HG03097 (cell line): ENCODE results near the gene SSR3.
"Not testable (repeated sequence)": the region's sequence is repeated elsewhere in the genome, so short reads cannot be mapped to it uniquely, and the experiment has no call there.

Experiments used
- ATAC-seq: cut with Tn5 transposase; IDR thresholded peaks from one replicate; pipeline ENCODE4 v1.9.1; 2021; ENCODE audit not compliant: unreplicated experiment, low FRiP score

The SSR3 gene

GRCh38 chr3:156554842-156555687, at the start of gene SSR3:
Gene SSR3 (minus strand): TSS chr3:156555117. CDS start chr3:156555089, 28 bp downstream.
- peak; percentile 99 for ATAC-seq

GRCh38 chr3:156604064-156604641, 49.2 kb upstream of the SSR3 start:
- ATAC-seq: no peak

DNA sequence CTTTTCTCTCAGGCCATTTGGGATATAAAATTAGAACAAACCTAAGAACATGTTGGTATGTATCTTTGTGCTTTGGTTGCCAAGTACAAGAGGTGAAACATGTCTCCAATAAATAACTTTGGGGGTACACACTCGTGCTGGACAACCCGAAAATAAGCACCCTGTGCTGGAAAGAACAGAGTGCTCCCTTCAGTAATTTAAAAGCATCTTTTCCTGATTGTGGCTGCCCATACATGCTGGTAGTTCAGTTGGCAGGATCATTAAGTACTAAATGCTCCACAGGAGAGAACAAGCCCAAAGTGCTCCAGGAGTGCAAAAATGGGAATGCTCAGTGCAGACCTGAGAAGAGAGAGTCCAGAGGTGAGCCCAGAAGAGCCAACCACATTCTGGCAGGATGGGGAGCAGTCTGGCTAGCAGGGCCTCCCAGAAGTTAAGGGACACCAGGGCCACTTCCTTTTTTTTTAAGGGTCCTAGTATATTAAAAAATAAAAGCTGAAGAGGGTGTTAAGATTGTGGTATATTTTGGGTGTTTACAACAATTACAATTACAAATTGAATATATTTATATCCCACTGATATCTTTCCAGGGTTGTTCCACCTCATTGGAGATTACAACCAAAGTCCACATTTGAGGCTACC, 48.6 kb upstream of the SSR3 start:
- no peak for ATAC-seq

DNA sequence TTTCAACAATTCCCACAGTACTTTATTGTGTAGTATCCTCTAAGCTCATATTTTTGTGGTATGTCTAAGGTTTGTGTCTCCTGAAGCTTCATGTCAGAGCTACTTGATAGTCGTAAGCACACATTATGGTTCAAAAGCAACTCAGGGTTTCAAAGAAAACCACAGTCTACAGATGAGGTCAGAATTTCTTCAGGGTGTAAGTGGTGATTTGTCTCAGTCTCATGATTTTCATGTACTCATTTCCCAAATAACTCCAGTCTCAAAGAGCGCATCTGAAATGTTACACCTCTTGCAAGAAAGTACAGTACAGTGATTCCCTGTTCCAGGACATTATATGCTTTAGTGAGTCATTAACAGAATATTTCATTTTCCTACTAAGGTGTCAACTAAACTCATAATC, 47.5 kb upstream of the SSR3 start:
- no peak for ATAC-seq

GRCh38 chr3:156601497-156601896, 46.6 kb upstream of the SSR3 start:
- no peak for ATAC-seq

DNA sequence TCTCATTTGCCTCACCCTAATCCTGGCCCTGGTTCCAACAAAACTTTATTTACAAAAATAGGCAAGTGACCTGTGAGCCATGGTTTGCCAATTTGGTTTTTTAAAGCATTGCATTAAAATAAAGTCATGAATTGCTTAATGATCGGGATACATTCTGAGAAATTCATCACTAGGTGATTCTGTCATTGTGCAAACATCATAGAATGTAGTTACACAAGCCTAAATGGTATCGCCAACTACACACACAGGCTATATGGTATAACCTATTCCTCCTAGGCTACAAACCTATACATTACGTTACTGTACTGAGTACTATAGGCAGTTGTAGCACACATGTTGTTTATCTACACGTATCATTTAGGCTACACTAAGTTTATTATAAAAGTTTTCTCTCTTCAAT, 45.9 kb upstream of the SSR3 start:
- ATAC-seq: no peak

DNA sequence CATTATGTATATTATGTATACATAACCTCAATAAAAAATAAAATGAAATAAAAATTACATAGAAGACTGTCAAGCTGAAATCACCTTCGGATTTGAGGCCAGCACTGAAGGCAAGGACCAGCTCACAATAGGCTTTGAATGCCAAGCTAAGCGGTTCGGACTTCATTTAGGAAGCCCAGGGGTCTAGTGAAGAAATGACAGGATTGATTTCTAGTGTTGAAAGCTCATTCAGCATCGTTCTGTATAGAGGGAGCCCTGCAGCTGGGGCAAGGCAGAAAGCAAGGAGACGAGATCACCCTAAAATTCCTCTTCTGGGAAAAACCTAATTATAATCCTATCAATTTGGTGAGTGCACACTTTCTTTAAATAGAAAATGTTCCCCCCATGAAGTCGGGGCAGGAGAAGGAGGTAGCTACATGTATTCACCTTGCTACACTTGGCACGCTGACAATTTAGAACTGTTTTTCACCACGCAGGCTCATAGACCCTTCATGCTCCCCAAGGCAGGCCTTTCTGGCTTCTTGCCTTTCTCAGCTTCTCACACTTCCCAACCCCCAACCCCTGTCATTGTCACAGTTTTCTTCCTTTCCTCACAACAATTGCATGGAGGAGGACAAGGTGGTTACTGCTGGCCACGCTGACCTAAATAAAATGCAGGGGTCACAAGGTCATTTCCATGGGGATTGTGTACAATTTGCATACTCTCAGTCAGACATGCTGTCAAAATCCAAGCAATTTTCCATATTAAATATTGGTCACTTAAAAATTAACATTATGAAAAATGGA, 44.4 kb upstream of the SSR3 start:
- ATAC-seq: no peak

DNA sequence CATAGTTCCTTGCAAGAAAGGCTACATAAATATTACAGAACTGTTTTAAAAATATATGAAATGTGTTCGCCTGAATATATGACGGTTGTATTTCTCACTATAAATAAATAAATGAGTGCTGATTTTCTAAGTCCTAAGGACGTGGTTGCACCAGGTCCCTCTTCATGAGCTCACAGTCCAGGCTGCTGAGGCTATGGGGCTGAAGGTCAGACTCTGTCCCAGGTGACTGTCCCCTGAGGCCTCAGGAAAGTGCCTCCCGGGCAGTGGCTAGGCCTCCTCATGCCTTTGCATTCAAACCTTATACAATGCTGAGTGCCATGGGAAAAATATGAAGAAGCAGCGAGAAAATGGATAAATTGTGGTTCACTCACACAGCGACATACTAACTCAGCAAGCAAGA, 43.5 kb upstream of the SSR3 start:
- no peak for ATAC-seq

DNA sequence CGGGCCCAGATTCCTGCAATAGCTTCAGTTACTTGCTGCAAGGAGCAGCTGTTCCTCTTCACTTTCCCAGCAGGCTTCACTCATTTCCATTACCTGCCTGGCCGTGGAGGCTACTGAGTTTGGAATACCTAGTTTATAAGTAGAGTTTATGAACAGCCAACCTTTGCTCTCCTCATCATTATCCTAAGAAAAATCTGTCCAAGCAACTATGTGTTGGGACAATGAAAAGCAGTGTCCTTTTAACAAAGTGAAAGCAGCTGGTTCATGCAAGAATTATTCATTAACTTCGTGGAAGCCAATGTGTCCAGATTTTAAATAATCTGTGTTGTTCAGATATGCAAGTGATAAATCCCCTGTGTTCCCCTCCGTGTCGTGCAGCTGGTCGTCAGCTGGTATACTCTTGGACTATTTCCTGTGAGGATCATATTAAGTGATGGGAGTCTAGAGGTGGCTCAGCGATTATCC, 39.3 kb upstream of the SSR3 start:
- no peak for ATAC-seq

- ATAC-seq: no peak
Measured at GRCh38 chr3:156593814-156594213, 38.9 kb upstream of the SSR3 start.

- ATAC-seq: not testable (repeated sequence)
Measured at GRCh38 chr3:156589806-156590205, 34.9 kb upstream of the SSR3 start.

DNA sequence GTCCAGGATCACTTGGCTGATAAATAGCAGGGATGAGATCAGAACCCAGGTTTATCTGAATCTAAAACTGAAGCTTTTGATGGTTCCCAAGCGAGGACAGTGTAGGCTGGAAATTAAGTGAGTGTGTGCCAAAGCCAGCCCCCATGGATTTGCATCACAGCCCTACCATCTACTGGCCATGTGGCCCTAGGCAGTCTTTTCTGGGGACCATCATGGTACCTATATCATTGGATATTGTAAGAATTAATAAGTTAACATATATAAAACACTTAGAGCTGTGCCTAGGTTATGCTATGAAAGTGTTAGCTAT, 32.8 kb upstream of the SSR3 start:
- no peak for ATAC-seq

DNA sequence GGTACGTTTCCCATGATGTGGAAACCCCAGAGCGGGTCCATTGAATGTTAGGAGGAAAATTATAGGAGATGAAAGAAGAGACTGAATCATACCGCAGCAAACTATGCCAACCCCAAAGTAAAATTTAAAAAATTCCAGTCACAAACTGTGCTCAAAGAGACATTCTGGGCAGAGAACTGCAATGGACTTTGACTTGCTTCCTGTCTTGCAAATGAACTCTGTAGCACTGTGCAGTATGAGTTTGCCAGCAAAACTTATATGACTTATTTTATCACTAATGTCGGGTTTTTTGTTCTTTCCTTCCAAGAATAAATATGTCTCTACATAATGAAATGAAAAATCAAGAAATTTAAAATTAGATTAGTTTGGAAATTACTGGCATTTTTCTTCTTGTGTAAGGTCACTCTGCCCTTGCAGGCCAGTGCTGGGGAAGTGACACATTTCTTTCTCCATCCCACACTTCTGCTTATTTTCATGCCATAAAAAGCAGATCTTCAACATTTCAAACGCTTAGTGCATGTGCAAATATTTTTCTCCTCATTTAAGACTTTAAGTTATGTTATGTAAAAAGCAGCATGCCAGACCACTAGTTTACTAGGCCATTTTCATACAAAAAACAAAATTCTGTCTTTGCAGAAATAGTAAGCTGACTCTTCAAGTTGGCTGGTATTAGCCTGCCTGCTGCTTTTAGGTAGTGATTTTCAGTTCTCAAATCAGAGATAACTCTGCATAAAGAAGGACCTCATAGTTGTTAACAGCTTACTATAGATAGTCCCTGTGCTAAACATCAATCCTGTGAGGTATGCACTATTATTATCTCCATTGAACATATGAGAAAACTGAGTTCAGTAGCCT, 32.2 kb upstream of the SSR3 start:
- no peak for ATAC-seq

- ATAC-seq: no peak
Measured at GRCh38 chr3:156583469-156583868, 28.6 kb upstream of the SSR3 start.

GRCh38 chr3:156582532-156583183, 27.7 kb upstream of the SSR3 start:
- peak; percentile 81 for ATAC-seq

- ATAC-seq: no peak
Measured at GRCh38 chr3:156581954-156582353, 27.0 kb upstream of the SSR3 start.

DNA sequence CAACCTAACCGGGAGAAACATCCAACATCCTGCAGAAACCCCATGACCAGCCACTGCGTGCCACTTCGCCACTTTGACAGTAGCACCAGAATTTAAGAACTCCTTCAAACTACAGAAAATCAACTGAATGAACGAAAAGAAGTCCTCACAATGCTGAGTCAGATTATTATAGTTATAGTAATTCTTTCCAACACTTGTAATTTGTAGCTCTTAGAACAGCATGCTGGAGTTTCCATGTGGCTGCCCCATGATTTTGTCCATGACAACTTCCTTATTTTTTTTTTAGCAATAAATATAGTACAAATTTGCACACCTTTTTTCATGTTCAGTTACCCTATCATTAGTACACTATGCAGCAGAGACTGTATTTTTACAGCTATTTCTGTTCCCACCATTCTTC, 26.1 kb upstream of the SSR3 start:
- no peak for ATAC-seq

GRCh38 chr3:156579427-156579851, 24.5 kb upstream of the SSR3 start:
- ATAC-seq: no peak

GRCh38 chr3:156577736-156578135, 22.8 kb upstream of the SSR3 start:
- ATAC-seq: no peak
